DMS114 treated with DMSO at 0.1 percent for 48 hours (cell line): ENCODE results near the gene HADHA.

Experiments used
- DNase-seq: peaks from one replicate; lab custom pipeline; 2025; ENCODE audit not compliant: unreplicated experiment; lab: John Stamatoyannopoulos, UW

Gene HADHA

DNA sequence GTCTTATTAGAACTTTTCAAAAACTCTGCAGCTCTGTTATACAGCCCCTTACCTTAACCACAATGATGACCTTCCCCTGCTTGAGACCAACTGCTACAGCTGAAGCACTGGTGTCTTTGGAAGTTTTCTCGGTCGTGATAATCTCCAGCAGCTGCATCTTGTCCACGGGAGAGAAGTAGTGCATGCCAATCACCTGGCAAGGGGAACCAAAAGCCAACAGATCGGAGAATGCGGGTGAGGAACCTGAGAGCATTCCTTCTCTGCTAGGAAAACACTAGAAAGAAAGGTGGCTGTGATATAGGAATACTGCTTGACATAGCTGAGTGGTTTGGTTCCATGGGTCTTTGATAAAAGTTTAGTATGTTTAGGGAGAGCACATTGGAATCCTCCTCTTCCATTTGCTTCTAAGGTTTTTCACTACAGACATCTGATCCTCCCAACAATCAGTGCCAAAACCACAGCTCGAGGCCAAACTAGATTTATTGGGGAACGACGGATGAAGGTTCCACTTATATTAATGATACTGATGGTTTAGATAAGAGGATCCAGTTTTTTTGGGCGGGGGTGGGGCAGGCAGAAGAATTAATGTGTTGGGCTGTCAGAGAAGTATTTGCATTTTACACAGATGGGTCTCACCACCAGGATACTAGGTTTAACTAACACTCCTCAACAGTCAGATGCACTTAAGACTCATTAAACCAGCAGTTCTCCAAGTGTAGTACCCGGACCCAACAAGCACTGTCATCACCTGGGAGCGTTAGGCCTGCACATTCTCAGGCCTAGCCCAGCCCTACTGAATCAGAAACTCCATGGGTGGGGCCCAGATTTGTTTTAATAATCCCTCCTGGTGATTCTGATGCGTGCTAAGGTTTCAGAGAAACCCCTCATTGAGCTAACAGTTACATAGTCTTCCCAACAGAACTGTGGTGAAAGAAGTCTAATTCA, 49.1 kb downstream of the HADHA start:
- no peak for DNase-seq

DNA sequence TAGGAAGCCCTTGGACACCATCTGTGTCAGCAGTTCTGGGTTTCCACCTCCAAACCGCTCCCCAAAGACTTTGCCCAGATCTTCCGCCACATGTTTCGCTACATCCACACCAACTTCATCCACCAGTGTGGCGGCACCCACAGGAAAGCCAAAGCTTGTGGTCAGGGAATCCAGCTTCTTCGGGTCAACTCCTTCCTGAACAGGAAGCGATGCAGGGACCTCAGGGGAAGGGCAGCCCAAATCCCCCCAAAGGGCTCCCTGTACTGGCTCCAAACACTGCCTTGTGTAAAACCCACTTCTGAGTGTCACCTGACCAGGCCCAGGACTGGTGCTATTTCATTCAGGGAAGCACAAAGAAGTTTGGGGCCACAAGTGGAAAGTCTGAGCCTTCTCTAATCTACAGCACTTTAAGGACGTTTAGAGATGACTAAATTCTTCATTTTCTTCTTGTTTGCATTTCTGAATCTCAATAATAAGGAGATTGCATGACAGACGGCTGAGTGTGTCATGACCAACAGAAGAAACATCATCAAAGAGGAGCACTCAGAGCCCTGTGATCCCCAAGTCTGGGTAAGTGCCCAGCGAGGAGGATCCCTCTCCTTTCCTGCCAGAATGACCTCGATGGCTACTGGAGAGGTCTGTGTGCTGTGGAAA, 50.7 kb downstream of the HADHA start:
- no peak for DNase-seq

GRCh38 chr2:26191316-26192159, 52.9 kb downstream of the HADHA start:
- DNase-seq: no peak

DNA sequence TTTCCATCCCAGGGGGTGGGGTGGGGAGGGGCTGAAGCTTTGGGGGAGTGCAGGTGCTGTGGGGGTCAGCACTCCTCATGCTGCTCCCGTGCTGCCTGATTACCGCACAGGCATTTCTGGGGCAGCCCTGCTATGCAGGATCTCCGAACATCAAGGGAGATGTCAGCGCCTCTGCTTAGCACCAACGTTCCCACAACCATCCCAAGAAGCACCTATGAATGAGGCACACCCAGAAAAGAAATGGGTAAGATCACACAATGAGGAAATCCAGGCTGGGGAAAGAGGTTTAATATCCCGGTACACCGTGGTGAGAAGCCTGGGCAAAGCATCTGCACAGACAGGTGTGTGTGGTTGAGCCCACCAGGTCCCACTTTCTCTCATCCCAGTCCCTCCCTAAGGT, 54.1 kb downstream of the HADHA start:
- DNase-seq: no peak

- no peak for DNase-seq
Observed at GRCh38 chr2:26189751-26190150, 54.7 kb downstream of the HADHA start.

GRCh38 chr2:26189123-26189522, 55.3 kb downstream of the HADHA start:
- DNase-seq: no peak

DNA sequence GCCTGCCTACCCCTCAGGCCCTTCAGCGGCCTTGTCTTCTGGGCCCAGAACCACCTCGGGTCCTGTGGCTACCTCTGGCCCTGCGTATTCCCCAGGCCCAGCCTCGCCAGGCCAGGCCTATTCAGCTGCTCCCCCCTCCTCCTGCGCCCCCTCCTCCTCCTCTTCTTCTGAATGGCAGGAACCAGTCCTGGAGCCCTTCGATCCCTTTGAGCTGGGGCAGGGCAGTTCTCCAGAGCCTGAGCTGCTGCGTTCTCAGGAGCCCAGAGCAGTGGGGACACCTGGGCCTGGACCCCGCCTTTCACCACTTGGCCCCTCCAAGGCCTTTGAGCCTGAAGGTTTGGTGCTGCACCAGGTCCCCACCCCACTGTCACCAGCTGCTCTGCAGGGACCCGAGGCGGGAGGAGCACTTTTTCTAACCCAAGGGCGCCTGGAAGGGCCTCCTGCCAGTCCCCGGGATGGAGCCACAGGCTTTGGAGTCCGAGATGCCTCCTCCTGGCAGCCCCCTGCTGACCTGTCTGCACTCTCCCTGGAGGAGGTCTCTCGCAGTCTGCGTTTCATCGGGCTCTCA, 56.8 kb downstream of the HADHA start:
- no peak for DNase-seq

GRCh38 chr2:26187114-26187513, 57.3 kb downstream of the HADHA start:
- no peak for DNase-seq

DNA sequence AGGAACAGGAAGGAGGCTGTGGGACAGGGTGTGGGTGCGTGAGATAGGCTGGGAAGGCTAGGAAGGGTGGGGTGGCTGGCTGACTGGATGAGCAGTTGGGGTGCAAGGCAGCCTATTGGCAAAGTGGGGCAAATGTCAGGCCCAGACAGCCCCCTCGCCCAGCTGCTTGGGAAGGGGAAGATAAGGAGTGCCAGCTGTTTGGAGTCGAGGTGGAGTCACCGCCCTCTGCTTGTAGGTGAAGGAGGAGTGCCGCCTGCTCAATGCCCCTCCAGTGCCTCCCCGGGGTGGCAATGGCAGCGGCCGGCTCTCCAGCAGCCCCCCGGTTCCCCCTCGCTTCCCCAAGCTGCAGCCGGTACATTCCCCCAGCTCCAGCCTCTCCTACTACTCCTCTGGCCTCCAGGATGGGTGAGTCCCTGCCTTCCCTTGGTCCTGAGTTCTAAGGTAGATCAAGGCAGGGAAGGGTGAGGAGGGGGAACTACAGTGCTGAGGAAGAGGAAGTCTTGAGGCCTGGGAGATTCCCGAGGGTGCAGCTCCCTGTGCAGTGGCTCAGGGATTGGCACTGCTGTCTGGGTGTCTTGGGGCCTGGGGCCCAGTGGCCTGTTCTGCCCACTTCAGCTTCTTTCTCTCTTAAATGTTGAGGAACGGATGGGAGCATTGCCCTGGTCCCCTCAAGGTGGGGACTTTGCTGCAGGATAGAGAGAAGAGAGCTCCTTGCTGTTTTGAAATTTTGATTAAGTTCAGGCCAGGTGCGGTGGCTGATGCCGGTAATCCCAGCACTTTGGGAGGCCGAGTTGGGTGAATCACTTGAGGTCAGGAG, 58.3 kb downstream of the HADHA start:
- DNase-seq: no peak

GRCh38 chr2:26185304-26185928, 59.0 kb downstream of the HADHA start:
- no peak for DNase-seq

GRCh38 chr2:26184555-26185303, 59.7 kb downstream of the HADHA start:
- peak; percentile 29 for DNase-seq

GRCh38 chr2:26184121-26184520, 60.3 kb downstream of the HADHA start:
- no peak for DNase-seq

GRCh38 chr2:26182887-26183630, 61.4 kb downstream of the HADHA start:
- no peak for DNase-seq

- no peak for DNase-seq
Observed at GRCh38 chr2:26182441-26182840, 62.0 kb downstream of the HADHA start.

- DNase-seq: no peak
Observed at GRCh38 chr2:26179446-26179913, 65.0 kb downstream of the HADHA start.

DNA sequence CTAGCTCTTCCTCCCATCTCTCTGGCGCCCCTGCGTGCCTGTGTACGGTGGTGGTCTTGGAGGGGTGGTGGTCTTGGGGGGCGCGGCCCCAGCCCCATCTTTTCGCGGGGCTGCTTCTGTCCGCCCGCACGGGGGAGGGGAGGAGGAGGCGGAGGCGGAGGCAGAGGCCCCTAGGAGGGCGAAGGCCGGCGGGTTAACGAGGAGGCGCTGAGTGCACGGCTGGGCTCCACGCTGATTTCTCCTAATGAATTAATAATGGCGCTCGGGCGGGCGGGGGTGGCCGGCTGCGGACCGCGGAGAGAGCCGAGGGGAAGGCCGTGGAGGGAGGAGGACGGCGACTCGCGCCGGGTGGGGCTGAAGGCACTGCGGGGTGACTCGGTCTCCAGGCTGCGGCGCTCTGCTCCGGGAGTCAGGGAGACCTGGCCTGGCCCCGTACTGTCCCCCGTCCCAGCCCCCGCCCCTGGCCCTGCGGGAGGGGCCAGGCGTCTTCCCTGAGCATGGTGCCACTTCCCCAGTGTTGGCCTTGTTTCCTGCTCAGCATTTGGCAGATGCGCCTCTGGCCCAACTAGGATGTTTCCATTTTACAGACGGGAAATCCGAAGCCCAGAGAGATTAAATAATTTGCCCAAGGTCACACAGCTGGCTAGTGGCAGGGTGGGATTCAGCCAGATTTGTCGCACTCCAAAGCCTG, 65.5 kb downstream of the HADHA start:
- DNase-seq: no peak

DNA sequence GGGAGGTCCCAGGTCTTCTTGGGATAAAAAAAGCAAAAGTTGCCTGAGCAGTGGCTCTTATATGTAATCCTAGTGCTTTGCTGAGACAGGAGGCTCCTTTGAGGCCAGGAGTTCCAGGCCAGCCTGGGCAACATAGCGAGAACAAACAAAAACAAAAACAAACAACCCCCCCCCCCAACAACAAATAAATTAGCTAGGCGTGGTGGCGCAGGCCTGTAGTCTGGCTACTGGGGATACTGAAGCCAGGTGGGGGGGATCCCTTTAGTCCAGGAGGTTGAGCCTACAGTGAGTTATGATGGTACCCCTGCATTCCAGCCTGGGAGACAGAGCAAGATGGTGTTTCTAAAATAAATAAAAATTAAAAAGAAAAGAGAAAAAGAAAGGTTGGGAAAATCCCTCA, 66.2 kb downstream of the HADHA start:
- DNase-seq: no peak

- DNase-seq: no peak
Observed at GRCh38 chr2:26177122-26177521, 67.3 kb downstream of the HADHA start.
